Right atrium auricular region (tissue), 2 donors: Measurements from ENCODE around the gene CCDC51. TPM values are rescaled to one million over a fixed set of nuclear protein-coding genes. Genes with fewer than 3 reads are reported as not detected.
A peak's percentile ranks its signal among the peaks of the same experiment; 100 is the strongest.

Experiments
- DNase-seq: peaks from one replicate; pipeline ENCODE4 v3.0.0-alpha.2; 2019; ENCODE audit warnings: low spot score
- H3K27ac ChIP-seq, 2 donors: fragments of 200-600 bp; sonication (generic); 1 replicate in 1 of 2; 2 replicates in 1 of 2; pipeline ENCODE4 v1.5.1; 2016 to 2019
- H3K27me3 ChIP-seq, 2 donors: fragments of 200-600 bp; sonication (generic); one replicate each; pipeline versions ENCODE4 v1.5.1 to v1.6.0; 2017 to 2019
- H3K36me3 ChIP-seq: fragments of 200-600 bp; sonication (generic); one replicate; pipeline ENCODE4 v1.5.1; 2016
- H3K4me1 ChIP-seq, 2 donors: fragments of 200-600 bp; sonication (generic); one replicate each; pipeline versions ENCODE4 v1.5.1 to v1.6.0; 2017 to 2019
- H3K4me3 ChIP-seq, 2 donors: fragments of 200-600 bp; sonication (generic); 1 replicate in 1 of 2; 2 replicates in 1 of 2; pipeline ENCODE4 v1.5.1; 2017 to 2019; ENCODE audit warnings: mild to moderate bottlenecking in 1 of 2, moderate library complexity in 1 of 2
- H3K9me3 ChIP-seq, 2 donors: fragments of 200-600 bp; sonication (generic); one replicate each; pipeline ENCODE4 v1.5.1; 2019
- CTCF ChIP-seq, 2 donors: fragments of 200-600 bp; sonication (generic); IDR thresholded peaks; one replicate each; pipeline ENCODE4 v1.5.1; 2019; ENCODE audit warnings: antibody characterized with exemption in 2 of 2
- total RNA-seq, 2 donors: library from RNA; depleted of rRNA; stranded (reverse); fragments of >200 nt; gene quantifications; one replicate each; pipeline ENCODE4 v1.1.0, GENCODE V29; 2016

Gene CCDC51
- total RNA-seq, 2 donors from 2014 or later, result 8.4 to 9.2 TPM

- H3K4me3 ChIP-seq, result no peak overlapping the region
- H3K27me3 ChIP-seq, result no peaks in the 10 kb centered on the region
- H3K27ac ChIP-seq, result no peak overlapping the region
- DNase-seq, result no peak
- TF ChIP-seq CTCF (IDR thresholded peaks at IDR 0.05), result no peak
- H3K9me3 ChIP-seq, result no peaks in the 10 kb centered on the region
- no peaks in the 10 kb centered on the region for H3K4me1 ChIP-seq
- H3K36me3 ChIP-seq, result peaks cover 99% of the 10 kb centered on the region
These were observed 28.8 kb downstream of the CCDC51 start for GRCh38 chr3:48411041-48411588.

GRCh38 chr3:48410205-48411040, 29.5 kb downstream of the CCDC51 start:
- H3K9me3 ChIP-seq, result no peaks in the 10 kb centered on the region
- no peak for TF ChIP-seq CTCF (IDR thresholded peaks at IDR 0.05)
- DNase-seq, result no peak
- H3K4me1 ChIP-seq, result no peaks in the 10 kb centered on the region
- no peak overlapping the region for H3K4me3 ChIP-seq
- no peak overlapping the region for H3K27ac ChIP-seq
- H3K27me3 ChIP-seq, result no peaks in the 10 kb centered on the region
- H3K36me3 ChIP-seq, result peaks cover 99% of the 10 kb centered on the region

- H3K9me3 ChIP-seq, result no peaks in the 10 kb centered on the region
- no peaks in the 10 kb centered on the region for H3K4me1 ChIP-seq
- no peaks in the 10 kb centered on the region for H3K27me3 ChIP-seq
- no peak overlapping the region for H3K4me3 ChIP-seq
- H3K27ac ChIP-seq, result no peak overlapping the region
- no peak for TF ChIP-seq CTCF (IDR thresholded peaks at IDR 0.05)
- peak; percentile 54 for DNase-seq
- H3K36me3 ChIP-seq, result peaks cover 95% of the 10 kb centered on the region
These were observed 30.4 kb downstream of the CCDC51 start for GRCh38 chr3:48409291-48410201.

GRCh38 chr3:48408823-48409281, 31.1 kb downstream of the CCDC51 start:
- Histone ChIP-seq H3K27me3 (no peaks in the 10 kb centered on the region), H3K4me1 (no peaks in the 10 kb centered on the region), H3K4me3 (no peak overlapping the region), H3K36me3 (peaks cover 91% of the 10 kb centered on the region), H3K27ac (no peak overlapping the region), H3K9me3 (no peaks in the 10 kb centered on the region)
- TF ChIP-seq CTCF (IDR thresholded peaks at IDR 0.05), result no peak
- peak; percentile 52 for DNase-seq

- no peak for TF ChIP-seq CTCF (IDR thresholded peaks at IDR 0.05)
- H3K36me3 ChIP-seq, result peaks cover 85% of the 10 kb centered on the region
- no peaks in the 10 kb centered on the region for H3K27me3 ChIP-seq
- peak; percentile 50 for DNase-seq
- H3K9me3 ChIP-seq, result no peaks in the 10 kb centered on the region
- H3K4me3 ChIP-seq, result no peak overlapping the region
- H3K27ac ChIP-seq, result no peak overlapping the region
- H3K4me1 ChIP-seq, result peaks cover 0 to 4% of the 10 kb centered on the region in 2 donors
These were observed 32.3 kb downstream of the CCDC51 start for GRCh38 chr3:48407542-48408099.
